WTC11 (cell line): ENCODE results near the gene CNN2. TPM values are rescaled to one million over a fixed set of nuclear protein-coding genes. Genes with fewer than 3 reads are reported as not detected.

Source experiments
- ATAC-seq: fragments of 200-7000 bp; cut with Tn5 transposase; 2 replicates; pipeline ENCODE4 v1.10.0; 2021; ENCODE audit warnings: mild to moderate bottlenecking, moderate library complexity
- CTCF ChIA-PET: fragments of 300-600 bp; sonication (Branson Sonifier 250); formaldehyde crosslinking; loops from one replicate; lab custom pipeline; 2021; ENCODE audit warnings: antibody characterized with exemption; lab: Charles Lee
- POLR2A ChIA-PET: fragments of 350-600 bp; sonication (Branson Sonifier 250); formaldehyde crosslinking; loops from one replicate; lab custom pipeline; 2021; ENCODE audit warnings: antibody characterized with exemption; lab: Charles Lee
- DNase-seq: peaks from one replicate; pipeline ENCODE4 v3.0.0; 2021; ENCODE audit warnings: low spot score
- H3K27ac Mint-ChIP-seq: 2 replicates; pipeline ENCODE4 v1.8.0; 2021; ENCODE audit warnings: mixed read lengths
- H3K27me3 Mint-ChIP-seq: 2 replicates; pipeline ENCODE4 v1.8.0; 2021; ENCODE audit warnings: low read depth, mild to moderate bottlenecking, moderate library complexity, mixed read lengths
- H3K36me3 Mint-ChIP-seq: 2 replicates; pipeline ENCODE4 v1.8.0; 2021; ENCODE audit warnings: mixed read lengths
- H3K4me1 Mint-ChIP-seq: 2 replicates; pipeline ENCODE4 v1.8.0; 2022; ENCODE audit warnings: mixed read lengths
- H3K4me3 Mint-ChIP-seq: 2 replicates; pipeline ENCODE4 v1.8.0; 2021; ENCODE audit warnings: mild to moderate bottlenecking, moderate library complexity, mixed read lengths
- H3K9me3 Mint-ChIP-seq: 2 replicates; pipeline ENCODE4 v1.8.0; 2021; ENCODE audit warnings: mixed read lengths
- CREB1 ChIP-seq: sonication (generic); formaldehyde crosslinking; IDR thresholded peaks from 2 replicates; pipeline ENCODE4 v1.8.0; 2023; ENCODE audit warnings: mild to moderate bottlenecking, missing genetic modification reagents
- E2F1 ChIP-seq: sonication (generic); formaldehyde crosslinking; IDR thresholded peaks from 2 replicates; pipeline ENCODE4 v1.8.0; 2022; ENCODE audit warnings: mild to moderate bottlenecking, missing genetic modification reagents
- E2F4 ChIP-seq: sonication (generic); formaldehyde crosslinking; IDR thresholded peaks from 2 replicates; pipeline ENCODE4 v1.8.1; 2022; ENCODE audit warnings: low read depth, mild to moderate bottlenecking, moderate library complexity, missing genetic modification reagents, borderline replicate concordance
- ESRRA ChIP-seq: sonication (generic); formaldehyde crosslinking; IDR thresholded peaks from 2 replicates; pipeline ENCODE4 v1.8.1; 2022; ENCODE audit warnings: mild to moderate bottlenecking, missing genetic modification reagents, borderline replicate concordance
- ETV6 ChIP-seq: sonication (generic); formaldehyde crosslinking; IDR thresholded peaks from 2 replicates; pipeline ENCODE4 v1.8.1; 2022; ENCODE audit warnings: mild to moderate bottlenecking, missing genetic modification reagents
- FOXJ3 ChIP-seq: sonication (generic); formaldehyde crosslinking; IDR thresholded peaks from 2 replicates; pipeline ENCODE4 v1.9.0; 2021; ENCODE audit warnings: missing genetic modification reagents, mild to moderate bottlenecking, borderline replicate concordance
- FOXK1 ChIP-seq: sonication (generic); formaldehyde crosslinking; IDR thresholded peaks from 2 replicates; pipeline ENCODE4 v1.8.0; 2022; ENCODE audit warnings: mild to moderate bottlenecking, moderate library complexity, missing genetic modification reagents
- FOXP1 ChIP-seq: sonication (generic); formaldehyde crosslinking; IDR thresholded peaks from 2 replicates; pipeline ENCODE4 v1.8.0; 2022; ENCODE audit warnings: missing genetic modification reagents, mild to moderate bottlenecking, moderate library complexity, borderline replicate concordance
- HMGXB4 ChIP-seq: sonication (generic); formaldehyde crosslinking; IDR thresholded peaks from 2 replicates; pipeline ENCODE4 v1.8.1; 2023; ENCODE audit warnings: mild to moderate bottlenecking, moderate library complexity, missing genetic modification reagents
- IRF2 ChIP-seq: sonication (generic); formaldehyde crosslinking; IDR thresholded peaks from 2 replicates; pipeline ENCODE4 v1.8.0; 2022; ENCODE audit warnings: low read depth, missing genetic modification reagents, borderline replicate concordance
- JAZF1 ChIP-seq: fragments of 250-450 bp; sonication (Bioruptor Pico); IDR thresholded peaks from 2 replicates; pipeline ENCODE4 v1.9.0; 2021; ENCODE audit warnings: moderate library complexity, mild to moderate bottlenecking, inconsistent platforms
- MYBL2 ChIP-seq: sonication (generic); formaldehyde crosslinking; IDR thresholded peaks from 2 replicates; pipeline ENCODE4 v1.8.1; 2023; ENCODE audit warnings: mild to moderate bottlenecking, moderate library complexity, missing genetic modification reagents
- NFATC4 ChIP-seq: fragments of 250-450 bp; sonication (Bioruptor Pico); IDR thresholded peaks from 2 replicates; pipeline ENCODE4 v1.9.0; 2021; ENCODE audit warnings: mild to moderate bottlenecking
- NR1H2 ChIP-seq: sonication (generic); formaldehyde crosslinking; IDR thresholded peaks from 2 replicates; pipeline ENCODE4 v1.9.0; 2021; ENCODE audit warnings: mild to moderate bottlenecking, moderate library complexity, missing genetic modification reagents
- RELA ChIP-seq: sonication (generic); formaldehyde crosslinking; IDR thresholded peaks from 2 replicates; pipeline ENCODE4 v1.8.1; 2022; ENCODE audit warnings: missing genetic modification reagents, mild to moderate bottlenecking, borderline replicate concordance
- STAT6 ChIP-seq: sonication (generic); formaldehyde crosslinking; conservative IDR thresholded peaks from 2 replicates; pipeline ENCODE4 v1.8.1; 2023; ENCODE audit warnings: mild to moderate bottlenecking, low read depth, missing genetic modification reagents, moderate library complexity
- ZBTB21 ChIP-seq: sonication (generic); formaldehyde crosslinking; IDR thresholded peaks from 2 replicates; pipeline ENCODE4 v1.8.1; 2023; ENCODE audit warnings: mild to moderate bottlenecking, missing genetic modification reagents, borderline replicate concordance
- ZNF121 ChIP-seq: sonication (generic); formaldehyde crosslinking; IDR thresholded peaks from 2 replicates; pipeline ENCODE4 v1.8.0; 2023; ENCODE audit warnings: missing genetic modification reagents
- ZNF317 ChIP-seq: sonication (generic); formaldehyde crosslinking; IDR thresholded peaks from 2 replicates; pipeline ENCODE4 v1.8.1; 2023; ENCODE audit warnings: low read depth, mild to moderate bottlenecking, moderate library complexity, missing genetic modification reagents, borderline replicate concordance
- total RNA-seq: library from RNA; stranded (reverse); gene quantifications from 3 replicates; pipeline ENCODE4 v1.2.3, GENCODE V29; 2021
- TF ChIP-seq, protein P1 (sequence below): sonication (generic); formaldehyde crosslinking; IDR thresholded peaks from 2 replicates; pipeline ENCODE4 v1.8.1; 2023; ENCODE audit warnings: mild to moderate bottlenecking, missing genetic modification reagents, moderate library complexity

The CNN2 gene
- total RNA-seq, 1 experiment from 2014 or later, result 390 TPM

- ChIA-PET CTCF (no interaction called here), POLR2A (no interaction called here)
- DNase-seq (no peak), ATAC-seq (no peak)
- TF ChIP-seq STAT6 (CRISPR knock-in tag) (no peak), RELA (CRISPR knock-in tag) (no peak), ETV6 (no peak), NR1H2 (CRISPR knock-in tag) (no peak), HMGXB4 (CRISPR knock-in tag) (no peak), JAZF1 (no peak), E2F4 (CRISPR knock-in tag) (no peak), CREB1 (CRISPR knock-in tag) (no peak)
- Mint-ChIP-seq H3K4me1 (peaks cover 2% of the 10 kb centered on the region; the same call in 1 of the 2 replicates), H3K4me3 (no peak overlapping the region), H3K27me3 (no peaks in the 10 kb centered on the region; the same call in 1 of the 2 replicates), H3K27ac (no peak overlapping the region), H3K9me3 (no peaks in the 10 kb centered on the region), H3K36me3 (peaks cover 7% of the 10 kb centered on the region; the same call in 1 of the 2 replicates)
Measured at GRCh38 chr19:1010586-1011510, 15.6 kb upstream of the CNN2 start.

GRCh38 chr19:1011831-1012333 lies 14.5 kb upstream of the CNN2 start:
- no peak for TF ChIP-seq MYBL2 (CRISPR knock-in tag)
- no peak for TF ChIP-seq E2F1 (CRISPR knock-in tag)
- no peak for TF ChIP-seq ZNF317 (CRISPR knock-in tag)
- no peak for TF ChIP-seq IRF2
- TF ChIP-seq, protein P1, sequence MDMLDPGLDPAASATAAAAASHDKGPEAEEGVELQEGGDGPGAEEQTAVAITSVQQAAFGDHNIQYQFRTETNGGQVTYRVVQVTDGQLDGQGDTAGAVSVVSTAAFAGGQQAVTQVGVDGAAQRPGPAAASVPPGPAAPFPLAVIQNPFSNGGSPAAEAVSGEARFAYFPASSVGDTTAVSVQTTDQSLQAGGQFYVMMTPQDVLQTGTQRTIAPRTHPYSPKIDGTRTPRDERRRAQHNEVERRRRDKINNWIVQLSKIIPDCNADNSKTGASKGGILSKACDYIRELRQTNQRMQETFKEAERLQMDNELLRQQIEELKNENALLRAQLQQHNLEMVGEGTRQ (CRISPR knock-in tag), result no peak
- no peak for TF ChIP-seq CREB1 (CRISPR knock-in tag)
- TF ChIP-seq ZNF121, result no peak
- TF ChIP-seq FOXK1 (CRISPR knock-in tag), result no peak
- no peak for TF ChIP-seq ZBTB21
- no peak for TF ChIP-seq JAZF1
- no peak for TF ChIP-seq FOXP1
- no peak for TF ChIP-seq NFATC4 (CRISPR knock-in tag)
- TF ChIP-seq ESRRA (CRISPR knock-in tag), result no peak
- no peak for TF ChIP-seq ETV6
- TF ChIP-seq FOXJ3 (CRISPR knock-in tag), result no peak
- no peak overlapping the region for H3K4me3 Mint-ChIP-seq
- no peak for ATAC-seq
- no peaks in the 10 kb centered on the region for H3K9me3 Mint-ChIP-seq
- H3K27ac Mint-ChIP-seq, result no peak overlapping the region
- no peaks in the 10 kb centered on the region; the same call in 1 of the 2 replicates for H3K27me3 Mint-ChIP-seq
- CTCF ChIA-PET, result no interaction called here
- H3K36me3 Mint-ChIP-seq, result peaks cover 2% of the 10 kb centered on the region; the same call in 1 of the 2 replicates
- peaks cover 11% of the 10 kb centered on the region for H3K4me1 Mint-ChIP-seq
- no peak for DNase-seq
- POLR2A ChIA-PET, result no interaction called here
